Cardiac muscle cell (in vitro differentiated cells and primary cell): Measurements from ENCODE around the gene STAG3. TPM values are rescaled to one million over a fixed set of nuclear protein-coding genes. Genes with fewer than 3 reads are reported as not detected.

Experiments used
- DNase-seq, 2 donors: peaks; one replicate each; pipeline versions ENCODE4 v3.0.0 to v3.0.0-alpha.2; 2010 to 2017; ENCODE audit warnings: low read depth in 1 of 2, low spot score in 1 of 2
- H3K27ac ChIP-seq: fragments of 200-600 bp; sonication (generic); 2 replicates; pipeline ENCODE4 v1.5.1; 2016
- H3K27me3 ChIP-seq: fragments of 200-600 bp; sonication (generic); 2 replicates; pipeline ENCODE4 v1.6.0; 2016; ENCODE audit warnings: control low read depth
- H3K36me3 ChIP-seq: fragments of 200-600 bp; sonication (generic); 2 replicates; pipeline ENCODE4 v1.5.1; 2016; ENCODE audit warnings: control low read depth
- H3K4me1 ChIP-seq: fragments of 200-600 bp; sonication (generic); 2 replicates; pipeline ENCODE4 v1.8.1; 2017; ENCODE audit warnings: low read depth, mild to moderate bottlenecking, mixed run types
- H3K4me3 ChIP-seq: fragments of 200-600 bp; sonication (generic); 2 replicates; pipeline ENCODE4 v1.5.1; 2016; ENCODE audit warnings: mild to moderate bottlenecking
- H3K9me3 ChIP-seq: fragments of 200-600 bp; sonication (generic); 2 replicates; pipeline ENCODE4 v1.5.1; 2017; ENCODE audit warnings: low read depth, mild to moderate bottlenecking, control low read depth
- CTCF ChIP-seq: IDR thresholded peaks from 2 replicates; pipeline ENCODE4 v1.5.1; 2012; ENCODE audit warnings: low read depth, mild to moderate bottlenecking, low read length
- polyA plus RNA-seq: library from polyadenylated mRNA; unstranded; fragments of >200 nt; fragmentation: Nextera tagmentation; extraction: Ambion mirVana; gene quantifications from 2 replicates; pipeline ENCODE4 v1.2.1, GENCODE V29; 2016
- total RNA-seq: library from RNA; depleted of rRNA; stranded (reverse); fragments of >200 nt; gene quantifications from 2 replicates; pipeline ENCODE4 v1.2.3, GENCODE V29; 2016

The STAG3 gene
- total and polyA plus RNA-seq, 2 experiments from 2014 or later = 2.0 to 5.8 TPM

- Histone ChIP-seq H3K9me3 (no peaks in the 10 kb centered on the region), H3K4me3 (no peak overlapping the region), H3K27ac (no peak overlapping the region), H3K36me3 (no peaks in the 10 kb centered on the region), H3K27me3 (no peaks in the 10 kb centered on the region), H3K4me1 (peaks cover 6% of the 10 kb centered on the region)
- no peak for TF ChIP-seq CTCF
- no peak for DNase-seq
Observed at GRCh38 chr7:100204454-100204853, 26.7 kb downstream of the STAG3 start.

- Histone ChIP-seq H3K4me1 (no peaks in the 10 kb centered on the region), H3K27me3 (no peaks in the 10 kb centered on the region), H3K4me3 (no peak overlapping the region), H3K27ac (no peak overlapping the region), H3K36me3 (no peaks in the 10 kb centered on the region), H3K9me3 (no peaks in the 10 kb centered on the region)
- TF ChIP-seq CTCF = no peak
- DNase-seq = no peak
Observed at GRCh38 chr7:100208911-100209408, 31.2 kb downstream of the STAG3 start.

- H3K4me3 ChIP-seq = no peak overlapping the region
- no peaks in the 10 kb centered on the region for H3K4me1 ChIP-seq
- H3K27me3 ChIP-seq = no peaks in the 10 kb centered on the region
- no peak overlapping the region for H3K27ac ChIP-seq
- DNase-seq = no peak
- no peak for TF ChIP-seq CTCF
- H3K36me3 ChIP-seq = no peaks in the 10 kb centered on the region
- no peaks in the 10 kb centered on the region for H3K9me3 ChIP-seq
Observed at GRCh38 chr7:100209493-100209892, 31.8 kb downstream of the STAG3 start.

- H3K4me3 ChIP-seq = no peak overlapping the region
- no peaks in the 10 kb centered on the region for H3K9me3 ChIP-seq
- peaks cover 4% of the 10 kb centered on the region for H3K4me1 ChIP-seq
- no peak for TF ChIP-seq CTCF
- H3K27ac ChIP-seq = no peak overlapping the region
- no peaks in the 10 kb centered on the region for H3K27me3 ChIP-seq
- no peaks in the 10 kb centered on the region for H3K36me3 ChIP-seq
- no peak for DNase-seq
Observed at GRCh38 chr7:100210805-100211204, 33.1 kb downstream of the STAG3 start.

- Histone ChIP-seq H3K27me3 (no peaks in the 10 kb centered on the region), H3K27ac (no peak overlapping the region), H3K4me1 (peaks cover 4% of the 10 kb centered on the region), H3K9me3 (no peaks in the 10 kb centered on the region), H3K36me3 (no peaks in the 10 kb centered on the region), H3K4me3 (no peak overlapping the region)
- no peak for TF ChIP-seq CTCF
- DNase-seq = no peak
Observed at GRCh38 chr7:100211342-100211780, 33.6 kb downstream of the STAG3 start.
